SU-DHL-6 (cell line): Measurements from ENCODE around the gene ADAMTS12.

Experiments
- EZH2phosphoT487 ChIP-seq: fragments of 200-600 bp; sonication (generic), shearing (Covaris generic); conservative IDR thresholded peaks from 2 replicates; pipeline ENCODE4 v1.6.1; 2018; ENCODE audit warnings: mild to moderate bottlenecking, antibody characterized with exemption, low read length, moderate library complexity, mixed read lengths
- TF ChIP-seq, protein P1 (sequence below): fragments of 200-600 bp; sonication (generic); IDR thresholded peaks from one replicate; pipeline ENCODE4 v1.5.1; 2017; ENCODE audit warnings: antibody characterized with exemption, mild to moderate bottlenecking, low read length, moderate library complexity; ENCODE audit not compliant: insufficient read depth, poor library complexity, severe bottlenecking

- TF ChIP-seq, protein P1, sequence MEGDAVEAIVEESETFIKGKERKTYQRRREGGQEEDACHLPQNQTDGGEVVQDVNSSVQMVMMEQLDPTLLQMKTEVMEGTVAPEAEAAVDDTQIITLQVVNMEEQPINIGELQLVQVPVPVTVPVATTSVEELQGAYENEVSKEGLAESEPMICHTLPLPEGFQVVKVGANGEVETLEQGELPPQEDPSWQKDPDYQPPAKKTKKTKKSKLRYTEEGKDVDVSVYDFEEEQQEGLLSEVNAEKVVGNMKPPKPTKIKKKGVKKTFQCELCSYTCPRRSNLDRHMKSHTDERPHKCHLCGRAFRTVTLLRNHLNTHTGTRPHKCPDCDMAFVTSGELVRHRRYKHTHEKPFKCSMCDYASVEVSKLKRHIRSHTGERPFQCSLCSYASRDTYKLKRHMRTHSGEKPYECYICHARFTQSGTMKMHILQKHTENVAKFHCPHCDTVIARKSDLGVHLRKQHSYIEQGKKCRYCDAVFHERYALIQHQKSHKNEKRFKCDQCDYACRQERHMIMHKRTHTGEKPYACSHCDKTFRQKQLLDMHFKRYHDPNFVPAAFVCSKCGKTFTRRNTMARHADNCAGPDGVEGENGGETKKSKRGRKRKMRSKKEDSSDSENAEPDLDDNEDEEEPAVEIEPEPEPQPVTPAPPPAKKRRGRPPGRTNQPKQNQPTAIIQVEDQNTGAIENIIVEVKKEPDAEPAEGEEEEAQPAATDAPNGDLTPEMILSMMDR = no peak
- TF ChIP-seq EZH2phosphoT487 = no peak
These were observed 158.6 kb downstream of the ADAMTS12 start for GRCh38 chr5:33733225-33733624.
